CD4-positive, alpha-beta T cell treated with Interleukin-15 for 4 hours (primary cell): ENCODE results near the gene BMS1.
"Not testable (repeated sequence)": the region's sequence is repeated elsewhere in the genome, so short reads cannot be mapped to it uniquely, and the experiment has no call there.

ENCODE experiments used
- DNase-seq: peaks from one replicate; pipeline ENCODE4 v3.0.0-alpha.2; 2020; ENCODE audit warnings: low spot score

Gene BMS1

DNA sequence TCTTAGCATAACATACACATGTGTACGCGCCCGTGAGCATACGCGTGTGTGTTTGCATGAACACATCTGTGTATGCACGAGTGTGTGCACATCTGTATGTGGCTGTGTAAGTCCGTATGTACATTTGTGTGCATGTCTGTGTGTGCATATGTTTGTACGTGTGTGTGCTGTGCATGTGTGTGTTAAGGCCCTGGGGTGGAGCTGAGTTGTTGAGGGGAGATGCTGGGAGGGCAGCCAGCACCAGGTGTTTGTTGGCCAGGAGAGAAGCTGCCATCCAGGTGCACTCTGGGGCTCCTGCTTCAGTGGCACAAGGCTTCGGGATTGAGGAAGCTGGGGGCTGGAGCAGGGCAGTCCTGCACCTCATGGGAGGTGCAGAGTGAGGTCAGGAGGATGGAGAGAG, 85.0 kb downstream of the BMS1 start:
- DNase-seq = no peak

DNA sequence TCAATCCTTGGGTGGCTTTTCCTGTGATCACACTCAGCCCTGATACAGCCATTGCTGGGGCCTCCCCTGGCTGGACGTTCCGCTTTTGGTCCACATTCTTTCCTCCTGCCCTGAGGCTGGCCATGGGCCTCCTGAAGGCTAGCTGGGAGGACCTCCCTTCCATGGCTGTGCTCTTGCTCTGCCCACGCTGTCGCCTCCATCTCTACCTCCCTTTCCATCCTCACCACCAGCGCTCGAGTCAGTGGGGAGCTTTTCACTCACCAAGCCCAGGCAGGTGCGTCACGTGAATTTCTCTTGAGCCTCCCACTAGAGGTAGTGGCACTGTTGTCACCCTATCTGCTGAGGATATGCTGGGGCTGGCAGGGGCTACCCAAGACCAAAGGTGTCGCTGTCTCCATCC, 85.9 kb downstream of the BMS1 start:
- no peak for DNase-seq

DNA sequence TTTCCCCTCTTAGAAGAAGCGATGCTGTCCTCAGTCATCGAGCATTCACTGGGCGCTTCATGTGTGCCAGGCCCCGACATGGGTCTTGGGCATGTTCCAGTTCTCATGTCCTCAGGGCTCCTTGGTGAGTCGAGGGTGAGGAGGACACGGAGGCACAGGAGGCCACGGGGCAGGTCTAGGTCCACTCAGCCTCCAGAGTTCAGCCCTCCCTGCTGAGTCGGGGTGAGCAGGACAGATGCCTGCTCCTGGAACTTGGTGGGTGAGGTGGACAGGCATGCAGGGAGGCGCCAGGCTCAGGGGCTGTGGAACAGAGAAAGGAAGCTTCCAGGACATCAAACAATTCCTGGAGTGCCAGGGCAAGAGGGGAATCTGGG, 87.4 kb downstream of the BMS1 start:
- DNase-seq = no peak

DNA sequence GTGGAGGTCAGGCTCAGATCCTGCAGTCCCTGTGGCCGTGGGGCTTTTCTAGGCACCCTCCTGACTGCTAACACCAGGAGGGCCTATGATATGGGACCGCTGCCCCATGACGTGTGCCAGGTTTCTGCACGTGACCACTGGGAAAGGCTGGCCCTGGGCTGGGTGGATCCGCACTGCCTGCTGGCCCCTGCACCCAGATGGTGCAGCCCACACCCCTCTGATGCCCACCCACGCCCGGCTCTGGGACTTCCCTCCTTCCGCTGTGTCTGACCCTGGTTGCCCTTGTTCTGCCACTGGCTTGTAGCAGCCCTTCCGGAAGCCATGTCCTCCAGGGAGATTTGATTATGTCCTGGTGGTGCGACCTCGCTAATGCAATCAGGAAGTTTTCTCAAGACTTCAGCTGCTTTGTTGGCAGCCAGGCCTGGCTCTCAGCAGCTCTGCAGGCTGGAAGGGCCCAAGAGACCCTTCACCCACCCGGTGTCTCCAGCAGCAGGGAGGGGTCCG, 88.6 kb downstream of the BMS1 start:
- not testable (repeated sequence) for DNase-seq

DNA sequence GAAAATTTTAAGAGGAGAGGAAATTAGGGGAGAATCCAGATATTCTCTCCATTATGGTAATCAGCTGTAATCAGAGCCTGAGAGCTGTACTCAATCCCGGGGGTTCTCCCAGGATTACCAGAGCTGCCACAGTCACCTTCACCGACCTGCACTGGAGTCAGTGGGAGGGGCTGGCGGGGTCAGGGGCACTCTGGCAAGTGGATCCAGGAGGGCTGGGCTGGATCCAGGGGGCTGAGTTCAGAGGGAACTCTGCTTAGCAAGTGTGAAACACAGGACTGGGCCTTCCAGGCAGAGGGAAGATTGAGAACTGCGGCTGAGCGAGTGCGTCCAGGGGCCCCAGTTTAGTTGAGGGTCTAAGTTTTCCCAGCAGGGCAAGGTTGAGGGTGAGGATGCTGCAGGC, 89.2 kb downstream of the BMS1 start:
- DNase-seq = no peak

DNA sequence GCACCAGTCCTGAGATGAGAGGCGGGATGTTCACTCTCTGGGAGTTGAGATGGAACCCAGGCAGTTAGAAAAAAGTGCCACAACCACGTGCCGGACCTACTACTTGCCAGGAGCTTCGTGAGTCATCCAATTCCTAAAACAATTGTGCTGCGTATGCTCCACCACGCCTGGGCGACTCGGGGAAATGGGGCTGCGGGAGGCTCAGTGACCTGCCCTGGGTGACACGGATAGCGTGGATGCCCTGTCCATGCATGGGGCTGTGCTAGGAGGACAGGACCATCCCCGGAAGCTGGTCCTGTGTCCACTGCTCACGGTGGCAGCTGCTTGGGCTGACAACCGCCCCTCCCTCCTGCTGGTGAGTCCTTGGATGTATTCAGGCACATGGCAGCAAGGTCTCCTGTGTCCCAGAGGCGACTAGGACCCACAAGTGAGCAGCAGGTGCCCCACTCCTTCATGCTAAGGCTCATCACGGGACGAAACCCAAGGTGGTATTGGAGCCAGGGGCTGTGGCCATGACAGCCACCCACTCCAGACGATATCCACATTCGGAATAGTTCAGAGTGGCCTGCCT, 90.4 kb downstream of the BMS1 start:
- no peak for DNase-seq

DNA sequence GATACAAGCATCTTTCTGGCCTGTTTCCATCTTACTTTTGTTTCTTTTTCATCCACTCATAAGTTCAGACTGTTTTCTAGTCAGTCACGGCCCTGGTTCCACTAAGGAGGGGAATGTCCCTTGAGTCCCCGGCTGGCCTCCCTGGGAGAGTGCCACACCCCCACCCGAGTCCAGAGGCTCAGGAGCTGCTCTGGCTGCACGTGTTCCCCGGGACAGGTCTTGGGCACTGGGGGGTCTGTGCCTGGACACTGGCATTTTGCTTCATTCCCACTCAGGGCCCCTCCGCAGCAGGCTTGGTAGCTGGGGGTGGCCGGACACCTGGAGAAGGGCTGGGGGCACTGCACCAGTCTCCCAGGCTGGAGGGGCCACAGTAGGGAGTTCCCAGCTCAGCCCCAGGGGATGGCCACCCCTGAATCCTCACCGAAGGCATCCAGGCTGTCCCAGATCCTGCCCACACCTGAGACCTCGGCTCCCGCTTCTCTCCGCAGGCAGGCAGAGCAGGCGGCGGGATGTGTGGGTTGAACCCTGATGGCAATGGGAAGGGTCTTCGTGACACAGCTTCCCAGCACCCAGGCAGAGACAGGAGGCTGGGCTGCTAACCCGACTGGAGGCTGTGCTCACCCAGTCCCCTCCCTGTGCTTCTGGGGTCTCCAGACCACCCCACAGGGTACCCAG, 92.3 kb downstream of the BMS1 start:
- no peak for DNase-seq

DNA sequence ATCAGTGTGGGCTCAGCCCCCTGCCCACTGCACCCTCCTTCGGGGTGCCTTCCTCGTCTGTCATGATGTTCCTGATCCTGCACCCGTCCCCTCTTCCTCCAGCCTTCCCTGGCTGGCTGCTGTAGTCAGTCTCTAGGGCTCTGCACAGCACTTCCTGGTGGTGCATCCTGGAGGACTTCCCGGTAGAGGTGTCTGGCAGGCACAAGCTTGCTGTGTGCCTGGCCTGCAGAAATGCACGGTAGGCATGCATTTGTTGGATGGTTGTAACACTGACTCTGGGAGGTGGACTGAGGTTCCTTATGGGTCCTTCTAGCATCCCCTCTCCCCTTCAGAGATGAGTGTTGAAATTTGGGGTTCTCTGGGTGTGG, 92.8 kb downstream of the BMS1 start:
- no peak for DNase-seq

DNA sequence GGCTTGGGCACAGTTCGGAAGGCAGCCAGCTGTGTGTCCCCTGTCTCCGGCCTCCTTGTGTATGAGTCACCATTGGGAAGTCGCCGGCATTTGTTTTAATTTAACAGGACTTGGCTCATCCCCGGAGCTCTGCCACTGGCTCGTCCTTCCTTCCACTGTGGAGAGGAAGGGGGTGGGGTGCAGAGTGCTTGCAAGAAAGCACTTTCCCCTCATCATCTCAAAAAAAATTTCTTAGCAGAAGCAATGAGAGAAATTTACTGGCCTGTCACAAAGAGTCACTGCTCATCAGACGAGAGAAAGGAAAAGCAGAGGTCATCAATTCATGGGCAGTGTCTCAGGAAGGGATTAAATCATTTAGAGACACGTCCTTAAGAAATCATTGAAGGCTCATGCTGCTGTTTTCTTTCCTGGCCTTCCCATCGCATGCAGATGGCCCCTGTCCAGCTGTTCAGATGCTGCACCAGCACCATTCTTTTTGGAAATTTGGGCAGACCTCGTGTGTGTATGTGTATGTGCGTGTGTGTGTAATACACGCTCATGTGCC, 93.3 kb downstream of the BMS1 start:
- no peak for DNase-seq

DNA sequence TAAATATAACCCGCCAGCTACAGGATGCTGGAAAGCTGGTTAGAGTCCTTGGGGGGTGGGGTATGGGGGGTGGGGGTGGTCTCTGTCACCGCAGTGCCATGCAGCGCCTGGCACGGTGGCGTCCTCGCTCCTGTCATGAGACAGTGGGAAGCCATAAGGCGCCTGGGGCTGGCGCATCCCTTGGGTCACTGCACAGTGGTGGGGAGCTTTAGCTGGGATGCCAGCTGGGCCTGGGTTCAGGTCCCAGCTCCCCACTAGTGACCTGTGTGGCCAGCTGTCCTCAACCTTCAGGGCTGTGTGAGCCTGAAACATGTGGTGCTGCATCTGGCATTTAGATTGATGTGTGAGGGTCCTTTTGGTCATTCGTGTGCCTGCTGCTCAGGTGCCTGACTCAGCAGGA, 93.9 kb downstream of the BMS1 start:
- no peak for DNase-seq

DNA sequence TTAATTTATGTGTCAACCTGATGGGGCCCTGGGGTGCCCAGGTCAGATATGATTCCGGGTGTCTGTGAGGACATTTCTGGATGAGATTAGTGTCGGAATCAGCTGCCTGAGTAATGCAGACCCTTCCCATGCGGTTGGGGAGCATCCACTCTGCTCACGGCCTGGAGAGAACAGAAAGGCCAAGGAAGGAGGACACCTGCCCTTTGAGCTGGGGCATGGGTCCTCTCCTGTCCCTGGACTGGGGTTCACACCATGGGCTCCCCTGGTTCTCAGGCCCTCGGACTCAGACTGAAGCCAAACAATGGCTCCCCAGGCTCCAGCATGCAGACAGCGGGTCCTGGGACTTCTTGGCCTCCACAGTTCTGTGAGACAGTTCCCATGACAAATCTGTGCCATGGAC, 94.3 kb downstream of the BMS1 start:
- no peak for DNase-seq

DNA sequence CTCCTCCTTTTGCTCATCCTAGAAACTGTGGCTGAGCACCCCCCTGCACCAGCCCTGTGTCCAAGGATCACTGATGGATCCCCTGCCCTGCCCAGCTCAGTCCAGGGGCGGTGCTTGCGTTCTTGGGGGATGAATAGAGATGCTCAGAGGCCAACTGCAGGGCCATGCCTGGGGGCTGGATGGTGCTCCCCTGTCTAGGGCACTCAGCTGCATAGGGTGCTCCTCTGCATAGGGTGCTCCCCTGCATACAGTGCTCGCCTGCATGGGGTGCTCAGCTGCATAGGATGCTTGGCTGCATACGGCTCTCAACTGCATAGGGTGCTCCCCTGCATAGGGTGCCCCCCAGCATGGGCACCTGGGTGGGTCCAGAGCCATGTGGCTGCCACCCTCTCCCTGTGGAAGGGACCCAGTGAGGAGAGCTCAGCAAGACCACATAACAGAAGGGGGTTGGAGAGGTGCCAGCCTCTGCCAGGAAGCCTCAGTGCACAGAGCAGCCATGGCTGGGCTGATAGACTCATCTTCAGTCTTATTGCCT, 95.0 kb downstream of the BMS1 start:
- DNase-seq = no peak

DNA sequence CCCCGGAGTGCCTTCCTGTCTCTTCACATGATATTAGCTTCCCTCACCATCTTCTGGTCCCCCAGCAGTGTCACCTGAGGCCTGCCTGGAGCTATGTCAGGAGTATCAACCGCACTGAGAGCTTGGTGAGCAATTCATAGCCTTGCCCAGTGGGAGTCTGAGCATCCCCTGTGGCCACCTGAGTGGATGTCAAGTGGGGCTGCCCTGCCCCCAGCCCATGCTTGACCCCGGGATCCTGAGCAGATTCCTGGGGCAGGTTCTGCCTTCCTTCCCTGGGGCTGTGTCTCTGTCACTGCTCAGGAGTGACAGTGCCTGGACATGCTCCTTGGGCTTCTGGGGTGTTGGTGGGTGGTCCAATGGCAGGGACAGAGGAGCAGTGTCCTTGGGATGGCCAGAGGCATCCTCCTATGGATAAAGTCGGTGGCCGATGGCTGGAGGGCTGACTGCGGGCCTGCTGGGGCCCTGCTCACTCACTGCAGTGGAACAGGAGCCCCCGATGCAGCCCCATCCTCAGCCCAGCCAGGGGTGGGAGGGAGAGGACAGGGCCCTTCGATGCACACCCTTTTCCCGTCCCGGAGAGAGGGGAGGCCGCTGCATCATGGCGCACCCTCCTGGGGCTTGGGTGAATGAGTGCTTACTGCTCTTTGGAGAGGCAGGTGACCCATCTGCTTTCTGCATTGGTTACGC, 95.7 kb downstream of the BMS1 start:
- no peak for DNase-seq

DNA sequence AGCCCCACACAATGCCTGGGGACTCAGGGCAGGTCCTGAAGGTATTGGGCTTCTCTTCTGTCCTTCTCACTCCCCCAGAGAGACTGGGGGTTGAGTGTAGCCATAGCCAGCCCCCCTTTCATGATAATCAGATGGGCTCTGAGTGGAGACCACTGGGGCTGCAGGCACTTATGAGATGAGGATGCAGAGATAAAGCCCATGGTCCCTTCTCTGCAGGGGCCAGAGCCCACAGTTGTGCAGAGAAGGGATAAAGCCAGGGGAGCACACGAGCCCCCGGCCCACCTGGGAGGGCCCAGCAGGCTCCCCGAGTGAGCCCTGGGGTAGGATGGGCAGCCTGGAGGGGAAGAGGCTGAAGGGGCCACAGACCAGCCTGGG, 96.2 kb downstream of the BMS1 start:
- DNase-seq = no peak

DNA sequence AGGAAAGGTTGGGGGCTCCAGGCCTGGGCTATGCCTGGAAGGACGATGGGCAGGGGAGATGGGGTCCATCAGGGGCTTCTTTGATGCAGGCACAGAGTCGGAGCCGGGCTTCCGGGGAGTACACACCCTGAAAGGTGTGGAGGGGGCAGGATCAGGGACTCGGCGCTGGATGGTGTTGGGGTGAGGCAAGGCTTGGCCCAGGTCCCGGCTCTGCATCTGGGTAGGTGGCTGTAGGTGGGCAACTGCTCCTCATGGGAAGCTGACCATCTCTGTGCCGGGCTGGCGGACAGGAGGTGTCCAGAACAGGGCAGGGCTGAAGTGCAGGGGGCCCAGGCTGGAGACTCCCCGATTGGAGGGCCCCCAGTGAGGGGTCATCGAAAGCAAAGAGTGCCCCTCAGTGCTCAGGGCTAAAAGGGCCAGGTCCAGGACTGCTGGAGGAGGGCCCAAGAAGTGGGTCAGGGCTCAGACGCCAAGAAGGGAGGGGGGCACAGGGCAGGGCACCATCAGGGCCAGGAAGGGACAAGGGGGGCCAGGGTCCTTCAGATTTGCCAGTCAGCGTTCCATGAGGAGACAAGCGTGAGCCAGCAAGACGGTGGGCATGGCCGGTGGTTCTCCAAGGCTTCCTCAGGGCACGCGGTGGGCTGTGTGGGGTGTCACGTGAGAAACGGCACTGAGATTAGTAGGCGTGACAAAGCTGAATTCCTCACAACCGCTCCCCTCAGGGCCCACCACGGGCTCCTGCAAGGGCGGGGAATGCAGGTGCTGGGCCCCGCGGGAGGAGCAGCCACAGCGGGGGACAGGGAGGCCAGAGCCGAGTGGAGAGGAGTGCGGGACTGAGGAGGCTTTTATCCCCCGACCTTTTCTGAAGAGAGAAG, 97.0 kb downstream of the BMS1 start:
- DNase-seq = no peak

DNA sequence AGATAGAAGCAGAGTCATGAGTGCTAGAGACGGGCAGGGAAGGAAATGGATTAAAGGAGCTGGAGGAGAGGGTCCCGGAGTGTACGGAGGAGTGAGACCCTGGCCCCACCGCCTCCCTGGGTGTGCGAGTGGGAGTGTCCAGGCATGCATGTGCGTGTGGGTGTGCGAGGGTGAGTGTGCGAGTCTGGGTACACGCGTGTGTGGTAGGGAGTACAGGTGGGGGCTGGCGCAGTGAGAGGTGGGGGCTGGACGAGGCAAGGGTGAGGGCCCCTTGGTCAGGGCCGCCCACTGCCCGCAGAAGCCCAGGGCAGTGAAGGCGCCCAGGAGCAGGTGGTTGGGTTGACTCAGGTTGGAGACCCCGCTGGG, 97.6 kb downstream of the BMS1 start:
- no peak for DNase-seq

DNA sequence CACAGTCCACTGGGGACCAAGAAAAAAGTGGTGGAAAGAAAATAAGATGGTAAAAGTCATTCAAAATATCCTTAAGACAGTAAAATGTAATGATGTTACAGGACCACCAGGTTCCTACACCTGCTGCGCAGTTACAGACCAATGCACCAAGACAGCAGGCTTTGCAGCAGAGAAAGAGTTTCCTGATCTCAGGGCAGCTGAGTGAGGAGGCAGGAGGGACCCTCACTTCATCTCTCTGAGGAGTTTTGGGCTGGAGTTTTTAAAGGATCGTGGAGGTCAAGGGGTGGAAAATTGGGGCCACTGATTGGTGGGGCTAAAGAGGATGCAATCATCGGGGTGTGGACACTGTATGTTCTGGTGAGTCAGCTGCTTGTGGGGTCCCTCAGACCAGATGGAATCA, 100.0 kb downstream of the BMS1 start:
- DNase-seq = no peak
